OCI-LY3 (cell line): ENCODE data around the gene STAU1.

Source experiments
- EZH2phosphoT487 ChIP-seq: fragments of 200-600 bp; shearing (Covaris generic); IDR thresholded peaks from 2 replicates; pipeline ENCODE4 v1.6.1; 2018; ENCODE audit warnings: antibody characterized with exemption, mixed run types, low read depth
- TF ChIP-seq, protein P1 (sequence below): fragments of 200-600, 300-600 bp; sonication (generic); IDR thresholded peaks from 2 replicates; pipeline ENCODE4 v1.5.1; 2014; ENCODE audit warnings: antibody characterized with exemption, low read length, low read depth

DNA sequence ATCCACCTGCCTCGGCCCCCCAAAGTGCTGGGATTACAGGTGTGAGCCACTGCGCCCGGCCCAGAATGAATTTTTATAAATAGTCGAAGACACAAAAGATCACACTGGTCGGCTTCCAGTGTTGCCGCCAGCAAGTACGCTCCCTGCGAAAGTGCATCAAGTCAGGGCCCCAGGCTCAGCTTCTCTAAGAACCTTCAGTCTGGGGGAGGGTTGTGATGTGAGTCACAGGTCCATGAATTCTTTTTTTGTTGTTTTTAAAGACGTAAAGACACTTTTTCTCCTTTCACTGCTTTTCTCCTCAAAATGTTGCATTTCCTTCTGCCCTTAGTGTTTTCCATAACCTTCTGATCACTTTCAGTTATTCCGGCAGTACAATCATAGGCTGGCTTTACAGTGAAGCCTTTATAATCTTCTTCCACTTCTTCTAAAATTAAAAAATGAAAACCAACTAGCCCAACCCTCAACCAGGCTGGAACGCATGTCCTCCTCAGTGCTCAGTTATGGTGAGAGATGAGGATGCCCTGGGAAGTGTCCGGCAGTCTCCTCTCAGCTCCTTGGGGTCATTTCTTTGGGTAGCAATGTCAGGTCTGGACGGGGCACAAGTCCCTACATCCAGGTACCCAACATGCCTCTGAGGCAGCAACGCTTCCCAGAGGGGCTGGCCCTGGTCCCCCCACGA, 75.4 kb downstream of the STAU1 start:
- TF ChIP-seq, protein P1, sequence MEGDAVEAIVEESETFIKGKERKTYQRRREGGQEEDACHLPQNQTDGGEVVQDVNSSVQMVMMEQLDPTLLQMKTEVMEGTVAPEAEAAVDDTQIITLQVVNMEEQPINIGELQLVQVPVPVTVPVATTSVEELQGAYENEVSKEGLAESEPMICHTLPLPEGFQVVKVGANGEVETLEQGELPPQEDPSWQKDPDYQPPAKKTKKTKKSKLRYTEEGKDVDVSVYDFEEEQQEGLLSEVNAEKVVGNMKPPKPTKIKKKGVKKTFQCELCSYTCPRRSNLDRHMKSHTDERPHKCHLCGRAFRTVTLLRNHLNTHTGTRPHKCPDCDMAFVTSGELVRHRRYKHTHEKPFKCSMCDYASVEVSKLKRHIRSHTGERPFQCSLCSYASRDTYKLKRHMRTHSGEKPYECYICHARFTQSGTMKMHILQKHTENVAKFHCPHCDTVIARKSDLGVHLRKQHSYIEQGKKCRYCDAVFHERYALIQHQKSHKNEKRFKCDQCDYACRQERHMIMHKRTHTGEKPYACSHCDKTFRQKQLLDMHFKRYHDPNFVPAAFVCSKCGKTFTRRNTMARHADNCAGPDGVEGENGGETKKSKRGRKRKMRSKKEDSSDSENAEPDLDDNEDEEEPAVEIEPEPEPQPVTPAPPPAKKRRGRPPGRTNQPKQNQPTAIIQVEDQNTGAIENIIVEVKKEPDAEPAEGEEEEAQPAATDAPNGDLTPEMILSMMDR: no peak
- TF ChIP-seq EZH2phosphoT487: no peak
